Activated naive CD4-positive, alpha-beta T cell treated with anti-CD3 and anti-CD28 coated beads for 36 hours (primary cell): Measurements from ENCODE around the gene FOXQ1. TPM values are rescaled to one million over a fixed set of nuclear protein-coding genes. Genes with fewer than 3 reads are reported as not detected.

Source experiments
- CTCF ChIA-PET: fragments of 350-600 bp; sonication (Branson Sonifier 250); formaldehyde crosslinking; loops from one replicate; lab custom pipeline; 2021; ENCODE audit warnings: antibody characterized with exemption; lab: Charles Lee
- DNase-seq: peaks from one replicate; pipeline ENCODE4 v3.0.0-alpha.2; 2020
- H3K27ac Mint-ChIP-seq: one replicate; pipeline ENCODE4 v1.8.0; 2021; ENCODE audit warnings: mild to moderate bottlenecking, mixed read lengths
- H3K27me3 Mint-ChIP-seq: one replicate; pipeline ENCODE4 v1.8.0; 2021; ENCODE audit warnings: low read depth, mixed read lengths
- H3K36me3 Mint-ChIP-seq: one replicate; pipeline ENCODE4 v1.8.0; 2021; ENCODE audit warnings: low read depth, mixed read lengths
- H3K4me1 Mint-ChIP-seq: one replicate; pipeline ENCODE4 v1.8.0; 2021; ENCODE audit warnings: low read depth, mixed read lengths
- H3K4me3 Mint-ChIP-seq: one replicate; pipeline ENCODE4 v1.8.0; 2021; ENCODE audit warnings: mild to moderate bottlenecking, moderate library complexity, mixed read lengths
- H3K9me3 Mint-ChIP-seq: one replicate; pipeline ENCODE4 v1.8.0; 2021; ENCODE audit warnings: mixed read lengths
- intact Hi-C: fragments of 100-400 bp; cut with micrococcal nuclease; formaldehyde crosslinking; loops from one replicate; pipeline ENCODE4 v1.15.1; 2023
- total RNA-seq, 2 experiments: library from RNA; stranded (reverse); gene quantifications; one replicate each; pipeline ENCODE4 v1.2.3, GENCODE V29; 2021

FOXQ1 gene
- total RNA-seq, 2 experiments from 2014 or later, result not detected

GRCh38 chr6:1279065-1279464 lies 32.8 kb upstream of the FOXQ1 start:
- no peak for DNase-seq
- intact Hi-C loops, result no loop called here
- Mint-ChIP-seq H3K4me3 (no peak overlapping the region), H3K27me3 (peaks cover 25% of the 10 kb centered on the region), H3K36me3 (no peaks in the 10 kb centered on the region), H3K9me3 (no peaks in the 10 kb centered on the region), H3K27ac (no peak overlapping the region), H3K4me1 (no peaks in the 10 kb centered on the region)
- CTCF ChIA-PET, result interaction anchor here (1.0 kb wide), 1 partner anchor 39 kb away, joined by 3 read pairs; no protein-coding TSS in a partner anchor

GRCh38 chr6:1280666-1281300 lies 31.1 kb upstream of the FOXQ1 start:
- no peaks in the 10 kb centered on the region for H3K4me1 Mint-ChIP-seq
- H3K36me3 Mint-ChIP-seq, result no peaks in the 10 kb centered on the region
- H3K4me3 Mint-ChIP-seq, result no peak overlapping the region
- H3K9me3 Mint-ChIP-seq, result no peaks in the 10 kb centered on the region
- DNase-seq, result no peak
- H3K27me3 Mint-ChIP-seq, result peaks cover 25% of the 10 kb centered on the region
- no peak overlapping the region for H3K27ac Mint-ChIP-seq
- intact Hi-C loops, result no loop called here
- CTCF ChIA-PET, result no interaction called here

GRCh38 chr6:1281746-1282145 lies 30.2 kb upstream of the FOXQ1 start:
- no peak for DNase-seq
- H3K27me3 Mint-ChIP-seq, result peaks cover 29% of the 10 kb centered on the region
- H3K36me3 Mint-ChIP-seq, result no peaks in the 10 kb centered on the region
- no peak overlapping the region for H3K4me3 Mint-ChIP-seq
- no peak overlapping the region for H3K27ac Mint-ChIP-seq
- intact Hi-C loops, result no loop called here
- H3K9me3 Mint-ChIP-seq, result no peaks in the 10 kb centered on the region
- no peaks in the 10 kb centered on the region for H3K4me1 Mint-ChIP-seq
- CTCF ChIA-PET, result no interaction called here

- Mint-ChIP-seq H3K27me3 (peaks cover 36% of the 10 kb centered on the region), H3K9me3 (no peaks in the 10 kb centered on the region), H3K4me3 (no peak overlapping the region), H3K4me1 (no peaks in the 10 kb centered on the region), H3K27ac (no peak overlapping the region), H3K36me3 (no peaks in the 10 kb centered on the region)
- CTCF ChIA-PET, result no interaction called here
- intact Hi-C loops, result no loop called here
- DNase-seq, result no peak
These were observed 28.4 kb upstream of the FOXQ1 start for GRCh38 chr6:1283501-1283900.

GRCh38 chr6:1285556-1285955 lies 26.3 kb upstream of the FOXQ1 start:
- CTCF ChIA-PET, result no interaction called here
- Mint-ChIP-seq H3K9me3 (no peaks in the 10 kb centered on the region), H3K27ac (no peak overlapping the region), H3K4me3 (no peak overlapping the region), H3K4me1 (no peaks in the 10 kb centered on the region), H3K36me3 (no peaks in the 10 kb centered on the region), H3K27me3 (peaks cover 35% of the 10 kb centered on the region)
- intact Hi-C loops, result no loop called here
- no peak for DNase-seq

GRCh38 chr6:1285956-1286355 lies 25.9 kb upstream of the FOXQ1 start:
- Mint-ChIP-seq H3K36me3 (no peaks in the 10 kb centered on the region), H3K9me3 (no peaks in the 10 kb centered on the region), H3K27me3 (peaks cover 33% of the 10 kb centered on the region), H3K27ac (no peak overlapping the region), H3K4me1 (no peaks in the 10 kb centered on the region), H3K4me3 (no peak overlapping the region)
- DNase-seq, result no peak
- intact Hi-C loops, result no loop called here
- CTCF ChIA-PET, result no interaction called here

- no peak for DNase-seq
- H3K36me3 Mint-ChIP-seq, result no peaks in the 10 kb centered on the region
- intact Hi-C loops, result no loop called here
- H3K27me3 Mint-ChIP-seq, result peaks cover 25% of the 10 kb centered on the region
- H3K27ac Mint-ChIP-seq, result no peak overlapping the region
- no peak overlapping the region for H3K4me3 Mint-ChIP-seq
- H3K4me1 Mint-ChIP-seq, result no peaks in the 10 kb centered on the region
- H3K9me3 Mint-ChIP-seq, result no peaks in the 10 kb centered on the region
- CTCF ChIA-PET, result no interaction called here
These were observed 24.8 kb upstream of the FOXQ1 start for GRCh38 chr6:1287103-1287591.

- no peaks in the 10 kb centered on the region for H3K4me1 Mint-ChIP-seq
- H3K9me3 Mint-ChIP-seq, result no peaks in the 10 kb centered on the region
- CTCF ChIA-PET, result no interaction called here
- peaks cover 22% of the 10 kb centered on the region for H3K27me3 Mint-ChIP-seq
- DNase-seq, result no peak
- intact Hi-C loops, result no loop called here
- H3K36me3 Mint-ChIP-seq, result no peaks in the 10 kb centered on the region
- H3K4me3 Mint-ChIP-seq, result no peak overlapping the region
- no peak overlapping the region for H3K27ac Mint-ChIP-seq
These were observed 21.8 kb upstream of the FOXQ1 start for GRCh38 chr6:1290086-1290485.

- CTCF ChIA-PET, result no interaction called here
- Mint-ChIP-seq H3K9me3 (no peaks in the 10 kb centered on the region), H3K4me3 (no peak overlapping the region), H3K27ac (no peak overlapping the region), H3K36me3 (no peaks in the 10 kb centered on the region), H3K27me3 (peaks cover 25% of the 10 kb centered on the region), H3K4me1 (no peaks in the 10 kb centered on the region)
- no peak for DNase-seq
- intact Hi-C loops, result no loop called here
These were observed 21.1 kb upstream of the FOXQ1 start for GRCh38 chr6:1290805-1291204.

GRCh38 chr6:1291381-1291780 lies 20.5 kb upstream of the FOXQ1 start:
- Mint-ChIP-seq H3K36me3 (no peaks in the 10 kb centered on the region), H3K27ac (no peak overlapping the region), H3K4me1 (no peaks in the 10 kb centered on the region), H3K9me3 (no peaks in the 10 kb centered on the region), H3K27me3 (peaks cover 26% of the 10 kb centered on the region), H3K4me3 (no peak overlapping the region)
- CTCF ChIA-PET, result no interaction called here
- intact Hi-C loops, result no loop called here
- no peak for DNase-seq

- Mint-ChIP-seq H3K4me3 (no peak overlapping the region), H3K4me1 (no peaks in the 10 kb centered on the region), H3K27ac (no peak overlapping the region), H3K36me3 (no peaks in the 10 kb centered on the region), H3K27me3 (peaks cover 23% of the 10 kb centered on the region), H3K9me3 (no peaks in the 10 kb centered on the region)
- CTCF ChIA-PET, result interaction anchor here (0.9 kb wide), 1 partner anchor 185 kb away, joined by 4 read pairs; no protein-coding TSS in a partner anchor
- no peak for DNase-seq
- intact Hi-C loops, result no loop called here
These were observed 16.5 kb upstream of the FOXQ1 start for GRCh38 chr6:1295420-1295819.

- Mint-ChIP-seq H3K27me3 (peaks cover 23% of the 10 kb centered on the region), H3K27ac (no peak overlapping the region), H3K4me3 (no peak overlapping the region), H3K36me3 (no peaks in the 10 kb centered on the region), H3K4me1 (no peaks in the 10 kb centered on the region), H3K9me3 (no peaks in the 10 kb centered on the region)
- intact Hi-C loops, result no loop called here
- CTCF ChIA-PET, result interaction anchor here (0.9 kb wide), 1 partner anchor 186 kb away, joined by 4 read pairs; no protein-coding TSS in a partner anchor
- no peak for DNase-seq
These were observed 15.8 kb upstream of the FOXQ1 start for GRCh38 chr6:1296079-1296478.

GRCh38 chr6:1296542-1296941 lies 15.4 kb upstream of the FOXQ1 start:
- no peak for DNase-seq
- CTCF ChIA-PET, result interaction anchor here (0.9 kb wide), 1 partner anchor 186 kb away, joined by 4 read pairs; no protein-coding TSS in a partner anchor
- Mint-ChIP-seq H3K4me1 (no peaks in the 10 kb centered on the region), H3K27me3 (peaks cover 24% of the 10 kb centered on the region), H3K9me3 (peaks cover 3% of the 10 kb centered on the region), H3K27ac (no peak overlapping the region), H3K36me3 (no peaks in the 10 kb centered on the region), H3K4me3 (no peak overlapping the region)
- intact Hi-C loops, result no loop called here
